IPS-18a (cell line): ENCODE data around the gene PSMD8.

Experiments
- H3K27ac ChIP-seq: one replicate; pipeline ENCODE4 v1.5.1; 2013; ENCODE audit warnings: low read length
- H3K27me3 ChIP-seq: one replicate; pipeline ENCODE4 v1.6.1; 2013; ENCODE audit warnings: mild to moderate bottlenecking, low read length; ENCODE audit not compliant: control insufficient read depth, insufficient read depth
- H3K36me3 ChIP-seq: one replicate; pipeline ENCODE4 v1.6.1; 2013; ENCODE audit warnings: low read depth, low read length; ENCODE audit not compliant: control insufficient read depth
- H3K4me1 ChIP-seq: one replicate; pipeline ENCODE4 v1.6.1; 2013; ENCODE audit warnings: low read depth, low read length; ENCODE audit not compliant: control insufficient read depth
- H3K4me3 ChIP-seq: one replicate; pipeline ENCODE4 v1.5.1; 2013; ENCODE audit warnings: low read length
- H3K9ac ChIP-seq: one replicate; pipeline ENCODE4 v1.6.1; 2013; ENCODE audit warnings: mild to moderate bottlenecking, low read length, moderate library complexity
- H3K9me3 ChIP-seq: one replicate; pipeline ENCODE4 v1.6.1; 2013; ENCODE audit warnings: low read depth, low read length; ENCODE audit not compliant: control insufficient read depth

Gene PSMD8

GRCh38 chr19:38383184-38383583, 8.8 kb downstream of the PSMD8 start:
- peaks cover 42% of the 10 kb centered on the region for H3K36me3 ChIP-seq
- H3K27me3 ChIP-seq = no peaks in the 10 kb centered on the region
- H3K9me3 ChIP-seq = no peaks in the 10 kb centered on the region

GRCh38 chr19:38383743-38384142, 9.4 kb downstream of the PSMD8 start:
- no peaks in the 10 kb centered on the region for H3K9me3 ChIP-seq
- H3K27ac ChIP-seq = no peak overlapping the region
- no peaks in the 10 kb centered on the region for H3K27me3 ChIP-seq
- H3K4me1 ChIP-seq = no peaks in the 10 kb centered on the region
- no peak overlapping the region for H3K4me3 ChIP-seq
- peaks cover 41% of the 10 kb centered on the region for H3K36me3 ChIP-seq
- H3K9ac ChIP-seq = no peak overlapping the region

More at GRCh38 chr19:38383184-38383583, 8.8 kb downstream of the PSMD8 start:
- no peak overlapping the region for H3K27ac ChIP-seq
- no peaks in the 10 kb centered on the region for H3K4me1 ChIP-seq
- no peak overlapping the region for H3K4me3 ChIP-seq
- no peak overlapping the region for H3K9ac ChIP-seq

GRCh38 chr19:38384209-38385027, 10.0 kb downstream of the PSMD8 start:
- Histone ChIP-seq H3K9ac (no peak overlapping the region), H3K9me3 (no peaks in the 10 kb centered on the region), H3K4me1 (no peaks in the 10 kb centered on the region), H3K36me3 (peaks cover 35% of the 10 kb centered on the region), H3K27me3 (no peaks in the 10 kb centered on the region), H3K27ac (no peak overlapping the region), H3K4me3 (no peak overlapping the region)

GRCh38 chr19:38385057-38385803, 10.9 kb downstream of the PSMD8 start:
- no peaks in the 10 kb centered on the region for H3K9me3 ChIP-seq
- H3K36me3 ChIP-seq = peaks cover 34% of the 10 kb centered on the region
- H3K4me3 ChIP-seq = no peak overlapping the region
- peaks cover 3% of the 10 kb centered on the region for H3K4me1 ChIP-seq
- H3K27me3 ChIP-seq = no peaks in the 10 kb centered on the region
- no peak overlapping the region for H3K9ac ChIP-seq
- H3K27ac ChIP-seq = no peak overlapping the region

- peaks cover 3% of the 10 kb centered on the region for H3K4me1 ChIP-seq
- H3K27ac ChIP-seq = no peak overlapping the region
- H3K4me3 ChIP-seq = no peak overlapping the region
- peaks cover 31% of the 10 kb centered on the region for H3K36me3 ChIP-seq
- H3K9ac ChIP-seq = no peak overlapping the region
- H3K9me3 ChIP-seq = no peaks in the 10 kb centered on the region
- no peaks in the 10 kb centered on the region for H3K27me3 ChIP-seq
Measured at GRCh38 chr19:38385804-38386257, 11.5 kb downstream of the PSMD8 start.

- H3K27ac ChIP-seq = no peak overlapping the region
- no peaks in the 10 kb centered on the region for H3K27me3 ChIP-seq
- H3K4me1 ChIP-seq = peaks cover 5% of the 10 kb centered on the region
- H3K36me3 ChIP-seq = peaks cover 25% of the 10 kb centered on the region
- H3K4me3 ChIP-seq = no peak overlapping the region
- H3K9ac ChIP-seq = no peak overlapping the region
- H3K9me3 ChIP-seq = no peaks in the 10 kb centered on the region
Measured at GRCh38 chr19:38386300-38386970, 12.1 kb downstream of the PSMD8 start.

- Histone ChIP-seq H3K27ac (no peak overlapping the region), H3K9me3 (no peaks in the 10 kb centered on the region), H3K4me1 (peaks cover 11% of the 10 kb centered on the region), H3K9ac (no peak overlapping the region), H3K36me3 (peaks cover 18% of the 10 kb centered on the region), H3K4me3 (peak overlapping the region; percentile 97), H3K27me3 (no peaks in the 10 kb centered on the region)
Measured at GRCh38 chr19:38386971-38387549, 12.7 kb downstream of the PSMD8 start.

- Histone ChIP-seq H3K4me1 (peaks cover 14% of the 10 kb centered on the region), H3K9me3 (no peaks in the 10 kb centered on the region), H3K4me3 (peak within 1 kb of the TSS; percentile 97), H3K27ac (peak within 1 kb of the TSS; percentile 73), H3K27me3 (no peaks in the 10 kb centered on the region), H3K36me3 (peaks cover 15% of the 10 kb centered on the region), H3K9ac (peak within 1 kb of the TSS; percentile 87)
Measured at GRCh38 chr19:38387550-38388348, 13.4 kb downstream of the PSMD8 start, which contains the start of gene GGN. TSS of gene GGN (minus strand) at chr19:38388034. CDS start at chr19:38387261, 773 bp downstream.

GRCh38 chr19:38388349-38389100, 14.2 kb downstream of the PSMD8 start, which contains the start of gene SPRED3:
TSS of gene SPRED3 (plus strand) at chr19:38388697. CDS start at chr19:38390303, 1,606 bp downstream.
- H3K9ac ChIP-seq = peak within 1 kb of the TSS; percentile 87
- no peaks in the 10 kb centered on the region for H3K9me3 ChIP-seq
- peak within 1 kb of the TSS; percentile 73 for H3K27ac ChIP-seq
- H3K4me1 ChIP-seq = peaks cover 14% of the 10 kb centered on the region
- H3K36me3 ChIP-seq = peaks cover 11% of the 10 kb centered on the region
- H3K27me3 ChIP-seq = no peaks in the 10 kb centered on the region
- H3K4me3 ChIP-seq = peak within 1 kb of the TSS; percentile 97
